HepG2 (cell line): ENCODE data around the gene COL9A3. TPM values are rescaled to one million over a fixed set of nuclear protein-coding genes. Genes with fewer than 3 reads are reported as not detected.
A peak's percentile ranks its signal among the peaks of the same experiment; 100 is the strongest.

ENCODE experiments used
- ARNT ChIP-seq: fragments of 450-650 bp; IDR thresholded peaks from 2 replicates; pipeline ENCODE4 v1.6.1; 2017
- ATF1 ChIP-seq: IDR thresholded peaks from 2 replicates; pipeline ENCODE4 v1.6.1; 2016; ENCODE audit warnings: mild to moderate bottlenecking, control low read depth
- CENPX ChIP-seq: sonication (generic); formaldehyde crosslinking; IDR thresholded peaks from 2 replicates; pipeline ENCODE4 v1.9.0; 2021; ENCODE audit warnings: mild to moderate bottlenecking, missing genetic modification reagents, moderate library complexity
- CREBL2 ChIP-seq: sonication (generic); formaldehyde crosslinking; IDR thresholded peaks from 2 replicates; pipeline ENCODE4 v1.8.1; 2023; ENCODE audit warnings: missing genetic modification reagents, mild to moderate bottlenecking, borderline replicate concordance
- ERF ChIP-seq: IDR thresholded peaks from 2 replicates; pipeline ENCODE4 v1.6.1; 2018; ENCODE audit warnings: missing biosample characterization, missing genetic modification reagents
- FOSL1 ChIP-seq: sonication (generic); formaldehyde crosslinking; IDR thresholded peaks from 2 replicates; pipeline ENCODE4 v1.9.0; 2021; ENCODE audit warnings: missing genetic modification reagents, borderline replicate concordance
- FOXA3 ChIP-seq: IDR thresholded peaks from 2 replicates; pipeline ENCODE4 v1.6.1; 2016; ENCODE audit warnings: missing genetic modification reagents, missing compliant biosample characterization
- FOXJ3 ChIP-seq: sonication (generic); formaldehyde crosslinking; IDR thresholded peaks from 2 replicates; pipeline ENCODE4 v1.4.0; 2020; ENCODE audit warnings: missing genetic modification reagents, mild to moderate bottlenecking, borderline replicate concordance
- HNRNPL ChIP-seq: fragments of 200-400 bp; formaldehyde crosslinking; IDR thresholded peaks from 2 replicates; pipeline ENCODE4 v1.6.1; 2017; ENCODE audit warnings: mild to moderate bottlenecking, low read depth, low read length
- ISL2 ChIP-seq: sonication (generic); formaldehyde crosslinking; IDR thresholded peaks from 2 replicates; pipeline ENCODE4 v1.5.0; 2020; ENCODE audit warnings: missing genetic modification reagents
- KAT2B ChIP-seq: fragments of 150-350 bp; IDR thresholded peaks from 2 replicates; pipeline ENCODE4 v1.6.1; 2014; ENCODE audit warnings: low read depth, low read length, borderline replicate concordance
- MAFK ChIP-seq, 2 experiments: IDR thresholded peaks in 1 of 2; conservative IDR thresholded peaks in 1 of 2; 2 replicates each; pipeline ENCODE4 v1.6.1; 2011; ENCODE audit warnings: improper control_type of control experiment in 2 of 2, low read length in 2 of 2
- NR2F1 ChIP-seq, 2 experiments: fragments of 450-650 bp in 1 of 2; formaldehyde crosslinking in 1 of 2; IDR thresholded peaks; 2 replicates each; pipeline versions ENCODE4 v1.5.0 to v1.6.1; 2016 to 2020; ENCODE audit warnings: mild to moderate bottlenecking in 1 of 2, missing compliant biosample characterization in 1 of 2, missing genetic modification reagents in 1 of 2, moderate library complexity in 1 of 2
- PHF8 ChIP-seq: sonication (generic); formaldehyde crosslinking; IDR thresholded peaks from 2 replicates; pipeline ENCODE4 v1.5.0; 2020; ENCODE audit warnings: missing genetic modification reagents
- RBM22 ChIP-seq: fragments of 200-400 bp; formaldehyde crosslinking; optimal IDR thresholded peaks from 2 replicates; pipeline ENCODE3; 2017; ENCODE audit warnings: mild to moderate bottlenecking, low read length, moderate library complexity
- RFXAP ChIP-seq: sonication (generic); formaldehyde crosslinking; IDR thresholded peaks from 2 replicates; pipeline ENCODE4 v1.4.0; 2020; ENCODE audit warnings: missing genetic modification reagents, borderline replicate concordance
- TFDP1 ChIP-seq: IDR thresholded peaks from 2 replicates; pipeline ENCODE4 v1.6.1; 2016; ENCODE audit warnings: missing compliant biosample characterization, missing genetic modification reagents, borderline replicate concordance
- ZBTB33 ChIP-seq: sonication (generic); formaldehyde crosslinking; IDR thresholded peaks from 2 replicates; pipeline ENCODE4 v1.4.0; 2020; ENCODE audit warnings: missing genetic modification reagents
- ZNF232 ChIP-seq: sonication (generic); formaldehyde crosslinking; IDR thresholded peaks from 2 replicates; pipeline ENCODE4 v1.4.0; 2020; ENCODE audit warnings: missing genetic modification reagents, borderline replicate concordance
- ZNF350 ChIP-seq: sonication (generic); formaldehyde crosslinking; IDR thresholded peaks from 2 replicates; pipeline ENCODE4 v1.4.0; 2020; ENCODE audit warnings: mild to moderate bottlenecking, low read depth, missing genetic modification reagents, borderline replicate concordance
- ZNF382 ChIP-seq: sonication (generic); formaldehyde crosslinking; IDR thresholded peaks from 2 replicates; pipeline ENCODE4 v1.5.0; 2020; ENCODE audit warnings: missing genetic modification reagents, mild to moderate bottlenecking, borderline replicate concordance
- ZNF496 ChIP-seq: sonication (generic); formaldehyde crosslinking; IDR thresholded peaks from 2 replicates; pipeline ENCODE4 v1.8.1; 2023; ENCODE audit warnings: mild to moderate bottlenecking, moderate library complexity, missing genetic modification reagents; ENCODE audit not compliant: insufficient replicate concordance
- ZNF547 ChIP-seq: sonication (generic); formaldehyde crosslinking; IDR thresholded peaks from 2 replicates; pipeline ENCODE4 v1.5.1; 2020; ENCODE audit warnings: mild to moderate bottlenecking, missing genetic modification reagents
- ZNF572 ChIP-seq: sonication (generic); formaldehyde crosslinking; IDR thresholded peaks from 2 replicates; pipeline ENCODE4 v1.5.1; 2020; ENCODE audit warnings: mild to moderate bottlenecking, missing genetic modification reagents
- ZNF605 ChIP-seq: sonication (generic); formaldehyde crosslinking; IDR thresholded peaks from 2 replicates; pipeline ENCODE4 v1.8.0; 2022; ENCODE audit warnings: mild to moderate bottlenecking, missing genetic modification reagents
- ZNF619 ChIP-seq: sonication (generic); formaldehyde crosslinking; IDR thresholded peaks from 2 replicates; pipeline ENCODE4 v1.4.0; 2020; ENCODE audit warnings: mild to moderate bottlenecking, missing genetic modification reagents
- ZNF660 ChIP-seq: sonication (generic); formaldehyde crosslinking; IDR thresholded peaks from 2 replicates; pipeline ENCODE4 v1.5.1; 2020; ENCODE audit warnings: mild to moderate bottlenecking, low read depth, missing genetic modification reagents, borderline replicate concordance
- ZNF777 ChIP-seq: sonication (generic); formaldehyde crosslinking; IDR thresholded peaks from 2 replicates; pipeline ENCODE4 v1.4.0; 2020; ENCODE audit warnings: missing genetic modification reagents
- ZNF879 ChIP-seq: sonication (generic); formaldehyde crosslinking; IDR thresholded peaks from 2 replicates; pipeline ENCODE4 v1.8.1; 2023; ENCODE audit warnings: missing genetic modification reagents
- polyA plus RNA-seq, 8 experiments: library from polyadenylated mRNA; depleted of rRNA in 3 of 8; stranded (reverse) in 7 of 8; unstranded in 1 of 8; fragments of >200 nt; fragmentation: Illumina TruSeq in 4 of 8; extraction: Trizol in 4 of 8; gene quantifications; 2 replicates each; pipeline versions ENCODE4 v1.2.1 to v1.2.3, GENCODE V29; 2011 to 2016; ENCODE audit warnings: low read depth in 4 of 8, missing spikeins in 1 of 8, mixed read lengths in 1 of 8; ENCODE audit not compliant: insufficient read depth in 1 of 8
- total RNA-seq, 5 experiments: library from RNA; depleted of rRNA; stranded (reverse); fragments of >200 nt; fragmentation: Illumina TruSeq; extraction: Trizol; gene quantifications; 2 replicates each; pipeline ENCODE4 v1.2.3, GENCODE V29; 2016; ENCODE audit warnings: low read depth in 1 of 5

The COL9A3 gene
- total and polyA plus RNA-seq, 2 of the 13 experiments (the other 11 are each of a cell fraction or from before 2014, with no cell fraction given) = 155 to 204 TPM

GRCh38 chr20:62805711-62806382 is 11.0 kb upstream of the COL9A3 start (continued):
- TF ChIP-seq TFDP1 (CRISPR knock-in tag) = peak; percentile 53; the same call in 1 of the 2 replicates
- no peak for TF ChIP-seq MAFK (conservative IDR thresholded peaks at IDR 0.05 in 1 of 2, IDR thresholded peaks at IDR 0.05 in 1 of 2; ENCODE audit: low read length in 2 of 2)
- TF ChIP-seq ZNF496 = no peak
- TF ChIP-seq NR2F1 (CRISPR knock-in tag; IDR thresholded peaks at IDR 0.05) = peak; percentile 93 to 98
- TF ChIP-seq ZNF605 (CRISPR knock-in tag) = peak; percentile 32; the same call in 1 of the 2 replicates
- no peak for TF ChIP-seq RBM22
- peak; percentile 98 for TF ChIP-seq ZNF350 (CRISPR knock-in tag)
- no peak for TF ChIP-seq KAT2B
- no peak for TF ChIP-seq CENPX (CRISPR knock-in tag)
- no peak for TF ChIP-seq ZNF382
- TF ChIP-seq HNRNPL = peak; percentile 96
- TF ChIP-seq ISL2 (CRISPR knock-in tag) = peak; percentile 82
- TF ChIP-seq PHF8 (CRISPR knock-in tag) = peak; percentile 95
- peak; percentile 72; the same call in 1 of the 2 replicates for TF ChIP-seq ERF (CRISPR knock-in tag)
- peak; percentile 91 for TF ChIP-seq RFXAP (CRISPR knock-in tag)
- TF ChIP-seq ARNT = no peak
- peak; percentile 71; the same call in 1 of the 2 replicates for TF ChIP-seq FOXJ3 (CRISPR knock-in tag)
- no peak; the same call in 1 of the 2 replicates for TF ChIP-seq FOSL1 (CRISPR knock-in tag)
- TF ChIP-seq ZNF619 = peak; percentile 88; the same call in 1 of the 2 replicates
- TF ChIP-seq ATF1 (CRISPR knock-in tag) = no peak
- peak; percentile 95 for TF ChIP-seq ZNF879 (CRISPR knock-in tag)
- peak; percentile 76 for TF ChIP-seq ZNF777
- TF ChIP-seq ZNF232 (CRISPR knock-in tag) = peak; percentile 86; the same call in 1 of the 2 replicates
- TF ChIP-seq ZNF572 (CRISPR knock-in tag) = 0 out of 2 replicates have a peak, but pooled peaks have one; percentile 65
- peak; percentile 13; the same call in 1 of the 2 replicates for TF ChIP-seq ZBTB33 (CRISPR knock-in tag)
- no peak for TF ChIP-seq ZNF660 (CRISPR knock-in tag)
- TF ChIP-seq ZNF547 (CRISPR knock-in tag) = peak; percentile 91
- TF ChIP-seq CREBL2 = no peak; the same call in 1 of the 2 replicates
- peak; percentile 85 for TF ChIP-seq FOXA3 (CRISPR knock-in tag)
